GM21526 (cell line): ENCODE measurements around the gene NCBP3.

Experiments used
- ATAC-seq: cut with Tn5 transposase; IDR thresholded peaks from one replicate; pipeline ENCODE4 v1.9.1; 2021; ENCODE audit warnings: moderate library complexity; ENCODE audit not compliant: unreplicated experiment, low FRiP score

NCBP3 gene

GRCh38 chr17:3762922-3763776 is 82.9 kb downstream of the NCBP3 start:
- no peak for ATAC-seq

GRCh38 chr17:3761918-3762380 is 84.1 kb downstream of the NCBP3 start:
- ATAC-seq = no peak

- no peak for ATAC-seq
Observed at GRCh38 chr17:3761036-3761917, 84.8 kb downstream of the NCBP3 start.

GRCh38 chr17:3759597-3760216 is 86.3 kb downstream of the NCBP3 start:
- ATAC-seq = no peak

- ATAC-seq = no peak
Observed at GRCh38 chr17:3755335-3756030, 90.6 kb downstream of the NCBP3 start.

- no peak for ATAC-seq
Observed at GRCh38 chr17:3754458-3755334, 91.3 kb downstream of the NCBP3 start.

- ATAC-seq = no peak
Observed at GRCh38 chr17:3754066-3754457, 92.0 kb downstream of the NCBP3 start.

- no peak for ATAC-seq
Observed at GRCh38 chr17:3753624-3754023, 92.4 kb downstream of the NCBP3 start.
